Smooth muscle cell (in vitro differentiated cells): ENCODE measurements around the gene UBTD2. TPM values are rescaled to one million over a fixed set of nuclear protein-coding genes. Genes with fewer than 3 reads are reported as not detected.

ENCODE experiments used
- DNase-seq: peaks from one replicate; lab custom pipeline; 2025; ENCODE audit not compliant: unreplicated experiment; lab: John Stamatoyannopoulos, UW
- H2AFZ ChIP-seq: fragments of 200-600 bp; sonication (generic); 2 replicates; pipeline ENCODE4 v1.6.0; 2016; ENCODE audit warnings: antibody characterized with exemption, low read depth, mild to moderate bottlenecking
- H3F3A ChIP-seq: fragments of 200-600 bp; sonication (generic); 2 replicates; pipeline ENCODE4 v1.6.0; 2017; ENCODE audit warnings: antibody characterized with exemption, low read depth
- H3K27ac ChIP-seq: fragments of 200-600 bp; sonication (generic); 2 replicates; pipeline ENCODE4 v1.5.1; 2016; ENCODE audit warnings: low read depth, mild to moderate bottlenecking
- H3K27me3 ChIP-seq: fragments of 200-600 bp; sonication (generic); 2 replicates; pipeline ENCODE4 v1.6.1; 2016; ENCODE audit warnings: low read depth, mild to moderate bottlenecking
- H3K36me3 ChIP-seq: fragments of 200-600 bp; sonication (generic); 2 replicates; pipeline ENCODE4 v1.5.1; 2016; ENCODE audit warnings: low read depth
- H3K4me1 ChIP-seq: fragments of 200-600 bp; sonication (generic); 2 replicates; pipeline ENCODE4 v1.5.1; 2016; ENCODE audit warnings: low read depth
- H3K4me2 ChIP-seq: fragments of 200-600 bp; sonication (generic); 2 replicates; pipeline ENCODE4 v1.6.0; 2016; ENCODE audit warnings: mild to moderate bottlenecking
- H3K4me3 ChIP-seq: fragments of 200-600 bp; sonication (generic); 2 replicates; pipeline ENCODE4 v1.5.1; 2016; ENCODE audit warnings: mild to moderate bottlenecking
- H3K79me2 ChIP-seq: fragments of 200-600 bp; sonication (generic); 2 replicates; pipeline ENCODE4 v1.6.0; 2016; ENCODE audit warnings: low read depth, mild to moderate bottlenecking
- H3K9ac ChIP-seq: fragments of 200-600 bp; sonication (generic); 2 replicates; pipeline ENCODE4 v1.6.0; 2016; ENCODE audit warnings: low read depth
- H3K9me3 ChIP-seq: fragments of 200-600 bp; sonication (generic); replicated peaks from 2 replicates; pipeline ENCODE4 v1.5.1; 2016; ENCODE audit warnings: low read depth
- H4K20me1 ChIP-seq: fragments of 200-600 bp; sonication (generic); 2 replicates; pipeline ENCODE4 v1.6.0; 2016; ENCODE audit warnings: low read depth
- CTCF ChIP-seq: fragments of 200-600 bp; sonication (generic); IDR thresholded peaks from 2 replicates; pipeline ENCODE4 v1.5.1; 2017; ENCODE audit warnings: borderline replicate concordance, mild to moderate bottlenecking, antibody characterized with exemption; ENCODE audit not compliant: insufficient read depth, poor library complexity, severe bottlenecking
- WGBS: methylation state at CpG from one replicate; pipeline ENCODE4 v1.1.7; 2016; ENCODE audit warnings: low lambda C conversion rate; 5-methylcytosine and 5-hydroxymethylcytosine counted together
- polyA plus RNA-seq: library from polyadenylated mRNA; unstranded; fragments of >200 nt; fragmentation: Nextera tagmentation; extraction: Ambion mirVana; gene quantifications from 2 replicates; pipeline ENCODE4 v1.2.1, GENCODE V29; 2016
- total RNA-seq: library from RNA; depleted of rRNA; stranded (reverse); fragments of >200 nt; gene quantifications from 2 replicates; pipeline ENCODE4 v1.2.3, GENCODE V29; 2014

The UBTD2 gene
- total and polyA plus RNA-seq, 2 experiments from 2014 or later = 20.8 to 38.2 TPM

- Histone ChIP-seq H3K4me1 (peaks cover 24% of the 10 kb centered on the region), H3F3A (no peaks in the 10 kb centered on the region), H4K20me1 (peaks cover 57% of the 10 kb centered on the region), H3K36me3 (no peaks in the 10 kb centered on the region), H3K4me2 (peak overlapping the region; percentile 95), H3K27ac (peak overlapping the region; percentile 79), H3K79me2 (peaks cover 60% of the 10 kb centered on the region), H2AFZ (peak overlapping the region; percentile 13), H3K9me3 (no peaks in the 10 kb centered on the region), H3K4me3 (peak overlapping the region; percentile 98), H3K27me3 (no peaks in the 10 kb centered on the region), H3K9ac (peak overlapping the region; percentile 86)
- DNase-seq = no peak
- no peak for TF ChIP-seq CTCF
- 5% methylated on average over 13 of the region's 13 CpGs for WGBS
These were observed 1.1 kb downstream of the UBTD2 start for GRCh38 chr5:172282272-172283019.

GRCh38 chr5:172281346-172281745 lies 2.2 kb downstream of the UBTD2 start:
- DNase-seq = no peak
- H3K9me3 ChIP-seq = no peaks in the 10 kb centered on the region
- WGBS = 76% methylated on average over 6 of the region's 6 CpGs
- H3K4me1 ChIP-seq = peaks cover 24% of the 10 kb centered on the region
- H2AFZ ChIP-seq = no peak overlapping the region
- H3F3A ChIP-seq = no peaks in the 10 kb centered on the region
- no peak for TF ChIP-seq CTCF
- H3K36me3 ChIP-seq = no peaks in the 10 kb centered on the region
- H3K79me2 ChIP-seq = peaks cover 69% of the 10 kb centered on the region
- peak overlapping the region; percentile 98 for H3K4me3 ChIP-seq
- peaks cover 68% of the 10 kb centered on the region for H4K20me1 ChIP-seq
- no peaks in the 10 kb centered on the region for H3K27me3 ChIP-seq
- peak overlapping the region; percentile 79 for H3K27ac ChIP-seq
- peak overlapping the region; percentile 86 for H3K9ac ChIP-seq
- H3K4me2 ChIP-seq = peak overlapping the region; percentile 95

GRCh38 chr5:172280929-172281328 lies 2.6 kb downstream of the UBTD2 start:
- H3K36me3 ChIP-seq = no peaks in the 10 kb centered on the region
- H2AFZ ChIP-seq = no peak overlapping the region
- TF ChIP-seq CTCF = no peak
- H3K27me3 ChIP-seq = no peaks in the 10 kb centered on the region
- no peak for DNase-seq
- peaks cover 24% of the 10 kb centered on the region for H3K4me1 ChIP-seq
- no peak overlapping the region for H3K9ac ChIP-seq
- peaks cover 72% of the 10 kb centered on the region for H4K20me1 ChIP-seq
- no peaks in the 10 kb centered on the region for H3K9me3 ChIP-seq
- H3K4me2 ChIP-seq = peak overlapping the region; percentile 95
- H3K27ac ChIP-seq = peak overlapping the region; percentile 79
- H3K79me2 ChIP-seq = peaks cover 74% of the 10 kb centered on the region
- 49% methylated on average over 4 of the region's 4 CpGs for WGBS
- H3F3A ChIP-seq = no peaks in the 10 kb centered on the region
- H3K4me3 ChIP-seq = peak overlapping the region; percentile 98

- H2AFZ ChIP-seq = no peak overlapping the region
- H3K27ac ChIP-seq = no peak overlapping the region
- H3K79me2 ChIP-seq = peaks cover 80% of the 10 kb centered on the region
- no peaks in the 10 kb centered on the region for H3K9me3 ChIP-seq
- WGBS = 98% methylated on average over 5 of the region's 5 CpGs
- no peak for DNase-seq
- peak overlapping the region; percentile 95 for H3K4me2 ChIP-seq
- peaks cover 24% of the 10 kb centered on the region for H3K4me1 ChIP-seq
- peak overlapping the region; percentile 1 for H3K4me3 ChIP-seq
- no peaks in the 10 kb centered on the region for H3K36me3 ChIP-seq
- peaks cover 78% of the 10 kb centered on the region for H4K20me1 ChIP-seq
- no peak for TF ChIP-seq CTCF
- H3F3A ChIP-seq = no peaks in the 10 kb centered on the region
- no peaks in the 10 kb centered on the region for H3K27me3 ChIP-seq
- no peak overlapping the region for H3K9ac ChIP-seq
These were observed 3.2 kb downstream of the UBTD2 start for GRCh38 chr5:172280317-172280716.
